HepG2 (cell line): ENCODE measurements around the gene TCFL5. TPM values are rescaled to one million over a fixed set of nuclear protein-coding genes. Genes with fewer than 3 reads are reported as not detected.

ENCODE experiments used
- BATF2 ChIP-seq: sonication (generic); formaldehyde crosslinking; IDR thresholded peaks from 2 replicates; pipeline ENCODE4 v1.8.0; 2022; ENCODE audit warnings: mild to moderate bottlenecking, missing genetic modification reagents, moderate library complexity
- CSRNP2 ChIP-seq: sonication (generic); formaldehyde crosslinking; conservative IDR thresholded peaks from 2 replicates; pipeline ENCODE4 v1.8.0; 2022; ENCODE audit warnings: low read depth, missing genetic modification reagents
- ELF4 ChIP-seq: sonication (generic); formaldehyde crosslinking; IDR thresholded peaks from 2 replicates; pipeline ENCODE4 v1.5.0; 2020; ENCODE audit warnings: missing genetic modification reagents, mild to moderate bottlenecking, moderate library complexity, borderline replicate concordance
- HNRNPK ChIP-seq: fragments of 200-400 bp; formaldehyde crosslinking; IDR thresholded peaks from 2 replicates; pipeline ENCODE4 v1.6.1; 2018; ENCODE audit warnings: low read length, low read depth, moderate library complexity, mild to moderate bottlenecking; ENCODE audit not compliant: poor library complexity, severe bottlenecking
- HNRNPLL ChIP-seq: fragments of 200-400 bp; formaldehyde crosslinking; IDR thresholded peaks from 2 replicates; pipeline ENCODE4 v1.6.1; 2017; ENCODE audit warnings: mild to moderate bottlenecking, low read depth, low read length; ENCODE audit not compliant: poor library complexity, severe bottlenecking
- MAFG ChIP-seq: sonication (generic); formaldehyde crosslinking; IDR thresholded peaks from 2 replicates; pipeline ENCODE4 v1.5.1; 2020; ENCODE audit warnings: mild to moderate bottlenecking, missing genetic modification reagents
- PITX1 ChIP-seq: sonication (generic); formaldehyde crosslinking; IDR thresholded peaks from 2 replicates; pipeline ENCODE4 v1.5.1; 2020; ENCODE audit warnings: mild to moderate bottlenecking, missing genetic modification reagents
- PPARG ChIP-seq: conservative IDR thresholded peaks from 2 replicates; pipeline ENCODE4 v1.6.1; 2016; ENCODE audit warnings: missing biosample characterization, missing genetic modification reagents
- RARA ChIP-seq: IDR thresholded peaks from 2 replicates; pipeline ENCODE4 v1.6.1; 2016; ENCODE audit warnings: missing genetic modification reagents, missing compliant biosample characterization
- RBFOX2 ChIP-seq: fragments of 200-400 bp; formaldehyde crosslinking; IDR thresholded peaks from 2 replicates; pipeline ENCODE4 v1.6.1; 2017; ENCODE audit warnings: low read depth, mild to moderate bottlenecking, low read length
- SMC3 ChIP-seq: IDR thresholded peaks from 2 replicates; pipeline ENCODE4 v1.6.1; 2011; ENCODE audit warnings: low read length, improper control_type of control experiment
- TBL1XR1 ChIP-seq: fragments of 150-350 bp; IDR thresholded peaks from 2 replicates; pipeline ENCODE4 v1.6.1; 2014; ENCODE audit warnings: borderline replicate concordance, low read length; ENCODE audit not compliant: partially characterized antibody
- TOE1 ChIP-seq: sonication (generic); formaldehyde crosslinking; IDR thresholded peaks from 2 replicates; pipeline ENCODE4 v1.4.0; 2020; ENCODE audit warnings: mild to moderate bottlenecking, missing genetic modification reagents
- ZBTB2 ChIP-seq: sonication (generic); formaldehyde crosslinking; IDR thresholded peaks from 2 replicates; pipeline ENCODE4 v1.8.0; 2022; ENCODE audit warnings: low read depth, missing genetic modification reagents
- ZNF331 ChIP-seq: sonication (generic); formaldehyde crosslinking; IDR thresholded peaks from 2 replicates; pipeline ENCODE4 v1.4.0; 2020; ENCODE audit warnings: missing genetic modification reagents
- ZNF33B ChIP-seq: sonication (generic); formaldehyde crosslinking; IDR thresholded peaks from 2 replicates; pipeline ENCODE4 v1.5.1; 2020; ENCODE audit warnings: mild to moderate bottlenecking, missing genetic modification reagents
- ZNF362 ChIP-seq: sonication (generic); formaldehyde crosslinking; IDR thresholded peaks from 2 replicates; pipeline ENCODE4 v1.4.0; 2020; ENCODE audit warnings: missing genetic modification reagents, mild to moderate bottlenecking, borderline replicate concordance
- ZNF503 ChIP-seq: sonication (generic); formaldehyde crosslinking; IDR thresholded peaks from 2 replicates; pipeline ENCODE4 v1.4.0; 2020; ENCODE audit warnings: missing genetic modification reagents
- ZUFSP ChIP-seq: sonication (generic); formaldehyde crosslinking; IDR thresholded peaks from 2 replicates; pipeline ENCODE4 v1.9.0; 2021; ENCODE audit warnings: missing genetic modification reagents, mild to moderate bottlenecking, borderline replicate concordance
- ZZZ3 ChIP-seq: sonication (generic); formaldehyde crosslinking; IDR thresholded peaks from 2 replicates; pipeline ENCODE4 v1.4.0; 2020; ENCODE audit warnings: missing genetic modification reagents, mild to moderate bottlenecking, borderline replicate concordance
- polyA plus RNA-seq, 8 experiments: library from polyadenylated mRNA; depleted of rRNA in 3 of 8; stranded (reverse) in 7 of 8; unstranded in 1 of 8; fragments of >200 nt; fragmentation: Illumina TruSeq in 4 of 8; extraction: Trizol in 4 of 8; gene quantifications; 2 replicates each; pipeline versions ENCODE4 v1.2.1 to v1.2.3, GENCODE V29; 2011 to 2016; ENCODE audit warnings: low read depth in 4 of 8, missing spikeins in 1 of 8, mixed read lengths in 1 of 8; ENCODE audit not compliant: insufficient read depth in 1 of 8
- total RNA-seq, 5 experiments: library from RNA; depleted of rRNA; stranded (reverse); fragments of >200 nt; fragmentation: Illumina TruSeq; extraction: Trizol; gene quantifications; 2 replicates each; pipeline ENCODE4 v1.2.3, GENCODE V29; 2016; ENCODE audit warnings: low read depth in 1 of 5

The TCFL5 gene
- total and polyA plus RNA-seq, 2 of the 13 experiments (the other 11 are each of a cell fraction or from before 2014, with no cell fraction given) = 14.8 to 20.0 TPM

GRCh38 chr20:62795023-62795761 is 66.4 kb downstream of the TCFL5 start (continued):
- TF ChIP-seq CSRNP2 (CRISPR knock-in tag) (no peak), ZUFSP (CRISPR knock-in tag) (no peak), ZZZ3 (CRISPR knock-in tag) (peak; percentile 43; the same call in 1 of the 2 replicates), ZNF503 (CRISPR knock-in tag) (peak; percentile 87), HNRNPLL (peak; percentile 84), ZNF331 (CRISPR knock-in tag) (peak; percentile 40; the same call in 1 of the 2 replicates), ZNF33B (CRISPR knock-in tag) (no peak; the same call in 1 of the 2 replicates), PITX1 (CRISPR knock-in tag) (peak; percentile 33; the same call in 1 of the 2 replicates), PPARG (CRISPR knock-in tag) (no peak; the same call in 1 of the 2 replicates), ELF4 (CRISPR knock-in tag) (peak; percentile 62; the same call in 1 of the 2 replicates), HNRNPK (peak; percentile 41), ZNF362 (CRISPR knock-in tag) (peak; percentile 77), BATF2 (CRISPR knock-in tag) (peak; percentile 69; the same call in 1 of the 2 replicates), TOE1 (no peak), RBFOX2 (peak; percentile 96), TBL1XR1 (no peak), MAFG (CRISPR knock-in tag) (0 out of 2 replicates have a peak, but pooled peaks have one; percentile 26), ZBTB2 (peak; percentile 77), RARA (CRISPR knock-in tag) (peak; percentile 4; the same call in 1 of the 2 replicates), SMC3 (no peak)
